K562 (cell line): ENCODE data around the gene AQP11. TPM values are rescaled to one million over a fixed set of nuclear protein-coding genes. Genes with fewer than 3 reads are reported as not detected.

Experiments used
- CBX2 ChIP-seq: fragments of 200-600 bp; sonication (generic); IDR thresholded peaks from one replicate; pipeline ENCODE4 v1.6.1; 2012; ENCODE audit warnings: mild to moderate bottlenecking, low read length, inconsistent platforms; ENCODE audit not compliant: insufficient read depth, poor library complexity, severe bottlenecking
- E2F6 ChIP-seq, 2 experiments: IDR thresholded peaks; 2 replicates each; pipeline ENCODE4 v1.6.1; 2011; ENCODE audit warnings: borderline replicate concordance in 1 of 2, control low read depth in 1 of 2, low read depth in 1 of 2, low read length in 1 of 2, mild to moderate bottlenecking in 1 of 2, mixed read lengths in 1 of 2, moderate library complexity in 1 of 2; ENCODE audit not compliant: insufficient read depth in 1 of 2, insufficient read length in 1 of 2, poor library complexity in 1 of 2, severe bottlenecking in 1 of 2; ENCODE audit errors: extremely low read depth in 1 of 2
- ELF2 ChIP-seq: fragments of 250-450 bp; sonication (Bioruptor Pico); IDR thresholded peaks from 2 replicates; pipeline ENCODE4 v1.5.0; 2021; ENCODE audit warnings: mild to moderate bottlenecking
- GMEB1 ChIP-seq: fragments of 250-450 bp; sonication (Bioruptor Pico); IDR thresholded peaks from 2 replicates; pipeline ENCODE4 v1.4.0; 2020; ENCODE audit warnings: mild to moderate bottlenecking
- GTF2F1 ChIP-seq: IDR thresholded peaks from 2 replicates; pipeline ENCODE4 v1.6.1; 2011; ENCODE audit warnings: low read depth, low read length, improper control_type of control experiment
- MAFG ChIP-seq: fragments of 450-650 bp; conservative IDR thresholded peaks from 2 replicates; pipeline ENCODE4 v1.6.1; 2016; ENCODE audit warnings: missing genetic modification characterization, missing compliant biosample characterization
- MLX ChIP-seq, 2 experiments: fragments of 450-650 bp in 1 of 2; sonication (generic) in 1 of 2; formaldehyde crosslinking; conservative IDR thresholded peaks; 2 replicates each; pipeline versions ENCODE4 v1.4.0 to v1.8.1; 2020 to 2022; ENCODE audit warnings: mild to moderate bottlenecking in 1 of 2, missing genetic modification reagents in 1 of 2
- NFYB ChIP-seq: IDR thresholded peaks from 2 replicates; pipeline ENCODE4 v1.6.1; 2011; ENCODE audit warnings: mild to moderate bottlenecking, moderate library complexity; ENCODE audit not compliant: insufficient read length; ENCODE audit errors: extremely low read depth
- POLR3G ChIP-seq: IDR thresholded peaks from 2 replicates; pipeline ENCODE4 v1.6.1; 2011; ENCODE audit not compliant: insufficient read length, insufficient replicate concordance; ENCODE audit errors: extremely low read depth
- PRDM10 ChIP-seq: fragments of 450-650 bp; IDR thresholded peaks from 2 replicates; pipeline ENCODE4 v1.6.1; 2018; ENCODE audit not compliant: partially characterized antibody
- RAD51 ChIP-seq: fragments of 450-650 bp; IDR thresholded peaks from 2 replicates; pipeline ENCODE4 v1.7.1; 2016; ENCODE audit warnings: low read depth, mild to moderate bottlenecking, borderline replicate concordance
- RBM15 ChIP-seq: fragments of 200-400 bp; formaldehyde crosslinking; IDR thresholded peaks from 2 replicates; pipeline ENCODE4 v1.6.1; 2018; ENCODE audit warnings: mild to moderate bottlenecking, low read length, moderate library complexity; ENCODE audit not compliant: insufficient read depth
- SAP30 ChIP-seq: fragments of 200-600 bp; sonication (generic); IDR thresholded peaks from 2 replicates; pipeline ENCODE4 v1.6.1; 2012; ENCODE audit warnings: borderline replicate concordance, low read depth, mild to moderate bottlenecking, moderate library complexity, low read length, control low read depth, inconsistent platforms; ENCODE audit not compliant: insufficient read depth, poor library complexity, severe bottlenecking
- SMC3 ChIP-seq: conservative IDR thresholded peaks from 2 replicates; pipeline ENCODE4 v1.6.1; 2011; ENCODE audit warnings: low read depth, low read length, improper control_type of control experiment; ENCODE audit not compliant: insufficient read depth
- TEAD4 ChIP-seq, 2 experiments: sonication (generic) in 1 of 2; formaldehyde crosslinking in 1 of 2; IDR thresholded peaks; 2 replicates each; pipeline versions ENCODE4 v1.6.1 to v1.8.0; 2012 to 2022; ENCODE audit warnings: borderline replicate concordance in 1 of 2, inconsistent platforms in 1 of 2, low read length in 1 of 2, mild to moderate bottlenecking in 1 of 2, missing genetic modification reagents in 1 of 2
- ZEB2 ChIP-seq: fragments of 450-650 bp; IDR thresholded peaks from 2 replicates; pipeline ENCODE4 v1.6.1; 2016
- ZFPM2 ChIP-seq: fragments of 250-450 bp; sonication (Bioruptor Pico); IDR thresholded peaks from 2 replicates; pipeline ENCODE4 v1.5.1; 2022; ENCODE audit warnings: mild to moderate bottlenecking
- ZKSCAN1 ChIP-seq: fragments of 150-350 bp; IDR thresholded peaks from 2 replicates; pipeline ENCODE4 v1.6.1; 2016; ENCODE audit warnings: low read depth, low read length
- ZNF224 ChIP-seq: sonication (generic); formaldehyde crosslinking; IDR thresholded peaks from 2 replicates; pipeline ENCODE4 v1.8.0; 2022; ENCODE audit warnings: mild to moderate bottlenecking, missing genetic modification reagents
- ZNF561 ChIP-seq: fragments of 450-650 bp; formaldehyde crosslinking; conservative IDR thresholded peaks from 2 replicates; pipeline ENCODE4 v1.4.0; 2020; ENCODE audit warnings: mild to moderate bottlenecking, moderate library complexity
- ZNF644 ChIP-seq: fragments of 200-800 bp; sonication (Bioruptor generic); IDR thresholded peaks from 2 replicates; pipeline ENCODE4 v1.6.1; 2016; ENCODE audit warnings: low read depth, missing genetic modification characterization, missing compliant biosample characterization
- polyA plus RNA-seq, 8 experiments: library from polyadenylated mRNA; depleted of rRNA in 4 of 8; stranded (reverse) in 5 of 8; unstranded in 3 of 8; fragments of >200 nt; fragmentation: Nextera tagmentation in 2 of 8; fragmentation: Illumina TruSeq in 1 of 8; extraction: Ambion mirVana in 2 of 8; extraction: Trizol in 1 of 8; gene quantifications; 2 replicates each; pipeline versions ENCODE4 v1.2.1 to v1.2.3, GENCODE V29; 2011 to 2014; ENCODE audit warnings: inconsistent platforms in 1 of 8, missing spikeins in 1 of 8
- total RNA-seq, 7 experiments: library from RNA; depleted of rRNA in 6 of 7; stranded (reverse); fragments of >200 nt in 6 of 7; fragmentation: Illumina TruSeq in 2 of 7; extraction: Trizol in 2 of 7; gene quantifications; 2 replicates each; pipeline versions ENCODE4 v1.2.1 to v1.2.3, GENCODE V29; 2011 to 2021; ENCODE audit warnings: low replicate concordance in 1 of 7

The AQP11 gene
- total and polyA plus RNA-seq, 9 of the 15 experiments (the other 6 are each of a cell fraction or from before 2014, with no cell fraction given), result 0.09 to 1.0 (median 0.36) TPM

- TF ChIP-seq RAD51, result no peak
- TF ChIP-seq ZEB2, result no peak
- TF ChIP-seq SMC3, result no peak
- TF ChIP-seq MLX (CRISPR knock-in tag; conservative IDR thresholded peaks at IDR 0.05), result no peak
- no peak for TF ChIP-seq GTF2F1
- TF ChIP-seq E2F6 (IDR thresholded peaks at IDR 0.05; ENCODE audit: borderline replicate concordance in 1 of 2, extremely low read depth in 1 of 2, insufficient read depth in 1 of 2, insufficient read length in 1 of 2, low read depth in 1 of 2, low read length in 1 of 2, poor library complexity in 1 of 2, severe bottlenecking in 1 of 2), result no peak
- no peak for TF ChIP-seq PRDM10
- TF ChIP-seq SAP30, result no peak
- TF ChIP-seq ZNF561 (CRISPR knock-in tag), result no peak
- no peak for TF ChIP-seq NFYB
- TF ChIP-seq ZKSCAN1, result no peak
- TF ChIP-seq CBX2, result no peak
- no peak for TF ChIP-seq RBM15
- no peak for TF ChIP-seq POLR3G
- no peak for TF ChIP-seq TEAD4 (IDR thresholded peaks at IDR 0.05; ENCODE audit: low read length)
- no peak for TF ChIP-seq TEAD4 (CRISPR knock-in tag; IDR thresholded peaks at IDR 0.05; ENCODE audit: borderline replicate concordance)
- peak; percentile 31; the same call in 1 of the 2 replicates for TF ChIP-seq MAFG (tag)
- no peak for TF ChIP-seq ELF2
- no peak for TF ChIP-seq ZFPM2 (CRISPR knock-in tag)
- TF ChIP-seq ZNF644 (tag), result peak; percentile 89; the same call in 1 of the 2 replicates
- peak; percentile 35; the same call in 1 of the 2 replicates for TF ChIP-seq GMEB1 (CRISPR knock-in tag)
- no peak for TF ChIP-seq ZNF224 (CRISPR knock-in tag)
Observed at GRCh38 chr11:77644887-77645286, 55.1 kb downstream of the AQP11 start (continued).
